GM10266 (cell line): ENCODE data around the gene HTT-AS.

Source experiments
- DNase-seq: peaks from one replicate; pipeline ENCODE4 v3.0.0; 2012; ENCODE audit errors: extremely low spot score
- CTCF ChIP-seq: IDR thresholded peaks from 2 replicates; pipeline ENCODE4 v1.5.1; 2012; ENCODE audit warnings: mild to moderate bottlenecking, low read depth; ENCODE audit not compliant: control insufficient read depth, insufficient read depth; ENCODE audit errors: missing control alignments

Gene HTT-AS

GRCh38 chr4:3022112-3022511 is 52.2 kb downstream of the HTT-AS start:
- TF ChIP-seq CTCF: no peak
- DNase-seq: no peak

- no peak for TF ChIP-seq CTCF
Observed at GRCh38 chr4:3021627-3022026, 52.7 kb downstream of the HTT-AS start.

GRCh38 chr4:3021127-3021526 is 53.2 kb downstream of the HTT-AS start:
- no peak for TF ChIP-seq CTCF
- no peak for DNase-seq

More at GRCh38 chr4:3021627-3022026, 52.7 kb downstream of the HTT-AS start:
- DNase-seq: no peak

GRCh38 chr4:3019145-3019846 is 55.0 kb downstream of the HTT-AS start:
- no peak for TF ChIP-seq CTCF
- DNase-seq: no peak

- no peak for DNase-seq
- no peak for TF ChIP-seq CTCF
Observed at GRCh38 chr4:3017504-3017903, 56.8 kb downstream of the HTT-AS start.

GRCh38 chr4:3016961-3017360 is 57.4 kb downstream of the HTT-AS start:
- DNase-seq: no peak
- TF ChIP-seq CTCF: no peak

GRCh38 chr4:3013839-3014350 is 60.4 kb downstream of the HTT-AS start:
- peak; percentile 70 for DNase-seq
- no peak for TF ChIP-seq CTCF
